GM19240 (cell line): ENCODE data around the gene MDM2.

Source experiments
- DNase-seq: peaks from one replicate; pipeline ENCODE4 v3.0.0; 2011; ENCODE audit warnings: low spot score; ENCODE audit not compliant: insufficient read length

MDM2 gene

GRCh38 chr12:68876461-68876860 lies 68.5 kb downstream of the MDM2 start:
- no peak for DNase-seq

- no peak for DNase-seq
Observed at GRCh38 chr12:68877583-68877982, 69.6 kb downstream of the MDM2 start.

- no peak for DNase-seq
Observed at GRCh38 chr12:68878283-68878682, 70.3 kb downstream of the MDM2 start.

- DNase-seq = no peak
Observed at GRCh38 chr12:68878846-68879245, 70.9 kb downstream of the MDM2 start.

- DNase-seq = no peak
Observed at GRCh38 chr12:68880660-68881325, 72.8 kb downstream of the MDM2 start.

GRCh38 chr12:68882251-68882964 lies 74.4 kb downstream of the MDM2 start:
- DNase-seq = no peak

- DNase-seq = no peak
Observed at GRCh38 chr12:68883151-68883550, 75.2 kb downstream of the MDM2 start.

- no peak for DNase-seq
Observed at GRCh38 chr12:68884251-68884650, 76.3 kb downstream of the MDM2 start.

GRCh38 chr12:68885381-68885780 lies 77.4 kb downstream of the MDM2 start:
- DNase-seq = no peak

GRCh38 chr12:68886636-68887572 lies 78.9 kb downstream of the MDM2 start:
- DNase-seq = no peak

- no peak for DNase-seq
Observed at GRCh38 chr12:68887641-68888040, 79.7 kb downstream of the MDM2 start.

GRCh38 chr12:68888243-68888642 lies 80.3 kb downstream of the MDM2 start:
- no peak for DNase-seq

- no peak for DNase-seq
Observed at GRCh38 chr12:68890701-68891113, 82.7 kb downstream of the MDM2 start.

GRCh38 chr12:68891141-68891540 lies 83.2 kb downstream of the MDM2 start:
- DNase-seq = no peak

- DNase-seq = no peak
Observed at GRCh38 chr12:68893201-68893600, 85.2 kb downstream of the MDM2 start.

- DNase-seq = no peak
Observed at GRCh38 chr12:68893741-68894140, 85.8 kb downstream of the MDM2 start.

GRCh38 chr12:68894276-68894855 lies 86.4 kb downstream of the MDM2 start:
- DNase-seq = no peak

- DNase-seq = no peak
Observed at GRCh38 chr12:68896881-68897540, 89.0 kb downstream of the MDM2 start.

GRCh38 chr12:68899251-68899771 lies 91.3 kb downstream of the MDM2 start:
- DNase-seq = no peak

GRCh38 chr12:68900241-68900640 lies 92.3 kb downstream of the MDM2 start:
- no peak for DNase-seq
